GM12801 (cell line): ENCODE data around the gene CCNA2.

Experiments used
- CTCF ChIP-seq: IDR thresholded peaks from one replicate; pipeline ENCODE4 v1.5.1; 2011; ENCODE audit warnings: control low read depth; ENCODE audit not compliant: insufficient read length; ENCODE audit errors: extremely low read depth

CCNA2 gene

GRCh38 chr4:121773883-121774282 lies 49.8 kb downstream of the CCNA2 start:
- no peak for TF ChIP-seq CTCF

- TF ChIP-seq CTCF: no peak
Measured at GRCh38 chr4:121771869-121772268, 51.8 kb downstream of the CCNA2 start.

GRCh38 chr4:121769341-121769740 lies 54.3 kb downstream of the CCNA2 start:
- TF ChIP-seq CTCF: no peak

- no peak for TF ChIP-seq CTCF
Measured at GRCh38 chr4:121767166-121767565, 56.5 kb downstream of the CCNA2 start.
